Measurements from ENCODE around the gene IRF8.

DNA sequence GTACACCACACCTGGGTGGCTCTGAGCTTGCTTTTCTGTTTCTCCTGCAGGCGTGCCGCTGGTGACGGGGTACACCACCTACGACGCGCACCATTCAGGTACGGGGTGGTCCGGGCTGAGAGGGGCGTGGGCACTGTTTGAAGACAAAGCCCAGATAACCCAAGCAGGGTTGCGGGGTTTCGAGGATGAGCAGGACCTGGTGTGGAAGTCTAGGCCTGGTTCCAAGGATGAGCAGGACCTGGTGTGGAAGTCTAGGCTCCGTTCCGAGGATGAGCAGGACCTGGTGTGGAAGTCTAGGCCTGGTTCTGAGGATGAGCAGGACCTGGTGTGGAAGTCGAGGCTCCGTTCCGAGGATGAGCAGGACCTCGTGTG lies 15.4 kb downstream of the IRF8 start:
- TF ChIP-seq, protein P1, sequence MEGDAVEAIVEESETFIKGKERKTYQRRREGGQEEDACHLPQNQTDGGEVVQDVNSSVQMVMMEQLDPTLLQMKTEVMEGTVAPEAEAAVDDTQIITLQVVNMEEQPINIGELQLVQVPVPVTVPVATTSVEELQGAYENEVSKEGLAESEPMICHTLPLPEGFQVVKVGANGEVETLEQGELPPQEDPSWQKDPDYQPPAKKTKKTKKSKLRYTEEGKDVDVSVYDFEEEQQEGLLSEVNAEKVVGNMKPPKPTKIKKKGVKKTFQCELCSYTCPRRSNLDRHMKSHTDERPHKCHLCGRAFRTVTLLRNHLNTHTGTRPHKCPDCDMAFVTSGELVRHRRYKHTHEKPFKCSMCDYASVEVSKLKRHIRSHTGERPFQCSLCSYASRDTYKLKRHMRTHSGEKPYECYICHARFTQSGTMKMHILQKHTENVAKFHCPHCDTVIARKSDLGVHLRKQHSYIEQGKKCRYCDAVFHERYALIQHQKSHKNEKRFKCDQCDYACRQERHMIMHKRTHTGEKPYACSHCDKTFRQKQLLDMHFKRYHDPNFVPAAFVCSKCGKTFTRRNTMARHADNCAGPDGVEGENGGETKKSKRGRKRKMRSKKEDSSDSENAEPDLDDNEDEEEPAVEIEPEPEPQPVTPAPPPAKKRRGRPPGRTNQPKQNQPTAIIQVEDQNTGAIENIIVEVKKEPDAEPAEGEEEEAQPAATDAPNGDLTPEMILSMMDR (IDR thresholded peaks at IDR 0.05), result no peak
- TF ChIP-seq, protein P2, sequence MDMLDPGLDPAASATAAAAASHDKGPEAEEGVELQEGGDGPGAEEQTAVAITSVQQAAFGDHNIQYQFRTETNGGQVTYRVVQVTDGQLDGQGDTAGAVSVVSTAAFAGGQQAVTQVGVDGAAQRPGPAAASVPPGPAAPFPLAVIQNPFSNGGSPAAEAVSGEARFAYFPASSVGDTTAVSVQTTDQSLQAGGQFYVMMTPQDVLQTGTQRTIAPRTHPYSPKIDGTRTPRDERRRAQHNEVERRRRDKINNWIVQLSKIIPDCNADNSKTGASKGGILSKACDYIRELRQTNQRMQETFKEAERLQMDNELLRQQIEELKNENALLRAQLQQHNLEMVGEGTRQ (IDR thresholded peaks at IDR 0.05; ENCODE audit: borderline replicate concordance, low read depth, low read length), result no peak
- TF ChIP-seq POLR2AphosphoS5 (IDR thresholded peaks at IDR 0.05; ENCODE audit: low read depth, low read length), result no peak

All from SK-N-SH (cell line).